Stimulated activated CD8-positive, alpha-beta memory T cell treated with anti-CD3 and anti-CD28 coated beads, Interleukin-7, amount 100 ng/mL, for 24 hours (primary cell): Measurements from ENCODE around the gene MAP3K10.

Source experiments
- DNase-seq: peaks from one replicate; pipeline ENCODE4 v3.0.0-alpha.2; 2020; ENCODE audit warnings: low read depth

The MAP3K10 gene

GRCh38 chr19:40174092-40174491 lies 17.1 kb upstream of the MAP3K10 start:
- no peak for DNase-seq

GRCh38 chr19:40175820-40176219 lies 15.4 kb upstream of the MAP3K10 start:
- DNase-seq = no peak

- no peak for DNase-seq
These were observed 13.7 kb upstream of the MAP3K10 start for GRCh38 chr19:40177286-40178070.

GRCh38 chr19:40178756-40179155 lies 12.5 kb upstream of the MAP3K10 start:
- no peak for DNase-seq

GRCh38 chr19:40184273-40184672 lies 7.0 kb upstream of the MAP3K10 start:
- DNase-seq = no peak

GRCh38 chr19:40191836-40192646 lies 815 bp downstream of the MAP3K10 start:
- no peak for DNase-seq

- no peak for DNase-seq
These were observed 1.7 kb downstream of the MAP3K10 start for GRCh38 chr19:40192758-40193586.

GRCh38 chr19:40193587-40193849 lies 2.3 kb downstream of the MAP3K10 start:
- no peak for DNase-seq

GRCh38 chr19:40198272-40198990 lies 7.2 kb downstream of the MAP3K10 start:
- DNase-seq = no peak

GRCh38 chr19:40200341-40201099 lies 9.3 kb downstream of the MAP3K10 start:
- no peak for DNase-seq

GRCh38 chr19:40204381-40204780 lies 13.2 kb downstream of the MAP3K10 start:
- no peak for DNase-seq

GRCh38 chr19:40205760-40206159 lies 14.5 kb downstream of the MAP3K10 start:
- DNase-seq = no peak

- DNase-seq = no peak
These were observed 17.4 kb downstream of the MAP3K10 start for GRCh38 chr19:40208602-40209001.

- no peak for DNase-seq
These were observed 19.7 kb downstream of the MAP3K10 start for GRCh38 chr19:40210889-40211288.

GRCh38 chr19:40213251-40213829 lies 22.1 kb downstream of the MAP3K10 start:
- no peak for DNase-seq

GRCh38 chr19:40213882-40214570 lies 22.8 kb downstream of the MAP3K10 start:
- DNase-seq = no peak

GRCh38 chr19:40214936-40215335 lies 23.7 kb downstream of the MAP3K10 start:
- DNase-seq = no peak

GRCh38 chr19:40216013-40216776 lies 25.0 kb downstream of the MAP3K10 start:
- no peak for DNase-seq

GRCh38 chr19:40216777-40217026 lies 25.5 kb downstream of the MAP3K10 start:
- no peak for DNase-seq
